ENCODE measurements around the gene MARCOL. TPM values are rescaled to one million over a fixed set of nuclear protein-coding genes. Genes with fewer than 3 reads are reported as not detected.

MARCOL gene
- total RNA-seq, 4 donors from 2014 or later = not detected

Other genes starting within 250 kb of the MARCOL start
- 1 to 10 TPM in 1 of 4 donors, under 1 TPM in 1, not detected in 2; 0.09 to 1.8 TPM for gene SPINK5, start 174.5 kb upstream of the MARCOL start, total RNA-seq
- gene SPINK14, start 70.0 kb upstream of the MARCOL start, total RNA-seq = not detected
- not detected for gene SPINK6, start 35.5 kb upstream of the MARCOL start, total RNA-seq
- not detected for gene SPINK13, start 30.3 kb downstream of the MARCOL start, total RNA-seq
- not detected for gene SPINK7, start 73.9 kb downstream of the MARCOL start, total RNA-seq
- not detected for gene SPINK9, start 97.0 kb downstream of the MARCOL start, total RNA-seq
- 10 to 100 TPM; 31.1 to 49.6 (median 34.1) TPM for gene FBXO38, start 145.4 kb downstream of the MARCOL start, total RNA-seq

Data from gastrocnemius medialis (tissue), 4 donors.